NCI-H2227 (cell line): ENCODE results near the gene SPTLC1.
A peak's percentile ranks its signal among the peaks of the same experiment; 100 is the strongest.
"Not testable (repeated sequence)": the region's sequence is repeated elsewhere in the genome, so short reads cannot be mapped to it uniquely, and the experiment has no call there.

Source experiments
- DNase-seq: peaks from one replicate; lab custom pipeline; 2025; ENCODE audit not compliant: unreplicated experiment; lab: John Stamatoyannopoulos, UW

SPTLC1 gene, protein sequence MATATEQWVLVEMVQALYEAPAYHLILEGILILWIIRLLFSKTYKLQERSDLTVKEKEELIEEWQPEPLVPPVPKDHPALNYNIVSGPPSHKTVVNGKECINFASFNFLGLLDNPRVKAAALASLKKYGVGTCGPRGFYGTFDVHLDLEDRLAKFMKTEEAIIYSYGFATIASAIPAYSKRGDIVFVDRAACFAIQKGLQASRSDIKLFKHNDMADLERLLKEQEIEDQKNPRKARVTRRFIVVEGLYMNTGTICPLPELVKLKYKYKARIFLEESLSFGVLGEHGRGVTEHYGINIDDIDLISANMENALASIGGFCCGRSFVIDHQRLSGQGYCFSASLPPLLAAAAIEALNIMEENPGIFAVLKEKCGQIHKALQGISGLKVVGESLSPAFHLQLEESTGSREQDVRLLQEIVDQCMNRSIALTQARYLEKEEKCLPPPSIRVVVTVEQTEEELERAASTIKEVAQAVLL

DNA sequence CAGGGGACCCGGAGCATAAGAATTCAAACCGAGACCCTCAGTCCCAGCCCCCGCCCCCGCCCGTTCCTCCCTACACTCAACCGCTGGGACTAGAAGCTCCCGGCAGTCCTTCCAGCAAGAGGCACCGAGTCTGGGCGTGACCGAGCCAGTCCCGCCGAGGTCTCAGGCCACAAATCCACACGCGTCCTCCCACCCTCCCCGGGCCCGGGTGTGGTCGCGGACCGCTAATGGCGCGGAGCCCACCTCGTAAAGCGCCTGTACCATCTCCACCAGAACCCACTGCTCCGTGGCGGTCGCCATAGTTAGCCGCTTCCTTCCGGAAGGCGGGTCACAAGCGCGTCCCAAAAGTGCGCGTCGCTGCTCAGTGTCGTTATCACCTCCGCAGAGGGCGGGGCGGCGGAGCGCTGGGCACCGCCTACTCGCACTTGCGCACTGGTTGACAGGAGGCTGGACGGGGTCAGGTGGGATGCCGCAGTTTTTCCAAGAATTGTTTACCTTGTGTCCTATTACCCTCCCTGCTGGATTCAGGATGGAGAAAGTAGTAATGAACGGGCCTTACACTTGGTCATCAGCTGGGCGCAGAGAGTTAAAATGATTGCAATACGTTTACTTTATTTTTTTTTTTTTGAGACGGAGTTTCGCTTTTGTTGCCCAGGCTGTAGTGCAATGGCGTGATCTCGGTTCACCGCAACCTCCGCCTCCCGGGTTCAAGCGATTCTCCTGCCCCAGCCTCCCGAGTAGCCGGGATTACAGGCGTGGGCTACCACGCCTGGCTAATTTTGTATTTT lies at the start of gene SPTLC1:
TSS of gene SPTLC1 (minus strand) at position 343 of the 788 bp plus-strand sequence. CDS start at position 300, 43 bp downstream.
- DNase-seq, result peak; percentile 95

DNA sequence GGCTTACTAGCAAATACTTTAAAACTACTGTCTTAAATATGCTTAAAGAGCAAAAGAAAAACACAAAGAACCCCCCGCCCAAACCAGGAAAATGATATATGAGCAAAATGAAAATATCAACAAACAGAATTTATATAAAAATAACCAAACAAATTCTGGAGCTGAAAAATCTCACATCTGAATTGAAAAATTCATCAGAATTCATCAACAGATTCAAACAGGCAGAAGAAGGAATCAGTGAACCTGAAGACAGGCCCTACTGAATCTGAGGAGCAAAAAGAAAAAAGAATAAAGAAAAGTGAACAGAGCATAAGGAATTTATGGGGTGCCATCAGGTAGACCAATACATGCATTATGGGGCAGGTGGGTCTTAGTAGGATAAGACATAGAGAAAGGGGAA lies 49.8 kb upstream of the SPTLC1 start:
- DNase-seq, result no peak

DNA sequence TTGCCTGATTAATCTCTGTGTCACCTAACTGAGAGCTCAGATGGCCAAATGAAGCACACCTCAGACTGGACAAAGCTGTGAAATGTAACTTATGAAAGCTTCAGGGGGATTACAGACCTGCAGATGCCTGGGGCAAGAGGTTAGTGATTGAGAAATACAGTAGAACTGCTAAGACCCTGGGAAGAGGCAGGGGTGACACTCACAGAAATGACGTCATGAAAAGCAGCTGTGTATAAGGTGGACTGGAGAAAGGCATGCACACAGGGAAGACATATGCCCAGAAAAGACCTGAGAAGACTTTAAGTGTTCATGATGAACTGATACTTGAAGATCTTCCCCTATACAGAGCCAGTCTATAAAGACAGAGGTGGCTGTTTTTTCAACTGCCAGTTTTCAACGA lies 49.3 kb upstream of the SPTLC1 start:
- no peak for DNase-seq

DNA sequence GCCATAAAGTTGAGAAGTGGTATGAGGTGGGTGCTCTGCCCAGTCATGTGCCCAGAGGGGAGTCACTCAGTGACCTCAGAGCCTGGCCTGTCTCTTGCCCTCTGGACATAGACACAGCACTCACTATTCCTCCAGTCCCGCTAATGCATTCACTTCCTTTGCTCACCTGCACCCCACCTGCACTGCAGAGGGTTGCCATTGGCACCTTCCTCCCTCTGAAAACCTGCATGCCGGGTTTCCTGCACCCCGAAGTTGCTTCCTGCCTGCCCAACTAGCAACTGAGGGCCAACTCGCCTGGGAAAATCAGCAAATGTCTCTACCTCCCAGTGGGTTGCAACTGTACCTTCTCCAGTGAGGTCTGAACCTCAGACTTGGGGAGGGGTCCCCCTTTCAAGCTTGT lies 48.1 kb upstream of the SPTLC1 start:
- DNase-seq, result no peak

DNA sequence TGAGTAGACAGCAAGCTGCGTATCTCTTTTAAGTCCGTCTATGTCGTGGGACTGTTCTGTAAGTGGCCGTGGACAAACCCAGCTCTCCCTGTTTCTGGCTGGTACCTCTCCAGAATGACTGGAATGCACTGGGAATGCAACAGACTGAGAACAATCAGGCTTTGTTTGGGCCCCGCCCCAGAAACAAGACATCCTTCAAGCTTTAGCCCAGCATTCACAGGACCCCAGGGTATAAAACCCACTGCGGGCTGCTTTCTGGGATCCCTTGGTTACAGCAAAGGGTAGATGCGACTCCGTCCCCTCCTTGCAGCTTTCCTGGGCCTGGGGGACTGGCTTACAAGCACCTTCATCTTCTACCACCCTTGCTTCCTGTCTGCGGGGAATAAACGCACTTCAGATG lies 45.6 kb upstream of the SPTLC1 start:
- no peak for DNase-seq

DNA sequence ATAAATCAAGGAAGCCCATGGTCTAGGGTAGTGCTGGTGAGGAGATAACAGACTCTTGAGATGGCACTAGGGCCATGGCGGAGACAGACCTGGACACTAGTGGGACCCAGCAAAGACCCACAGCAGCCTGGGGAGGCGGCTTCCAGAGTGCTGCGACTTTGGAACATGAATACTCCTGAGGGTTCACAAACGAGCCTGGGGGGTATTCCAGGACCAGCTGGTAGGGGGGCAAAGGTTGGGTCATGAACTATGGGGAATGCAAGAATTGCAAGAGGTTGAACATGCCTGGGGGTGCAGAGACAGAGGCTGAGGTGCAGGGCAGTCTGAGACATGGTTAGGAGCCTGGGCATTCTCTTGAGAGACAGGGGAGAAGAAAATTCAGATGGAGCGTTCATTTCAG lies 43.8 kb upstream of the SPTLC1 start:
- no peak for DNase-seq

DNA sequence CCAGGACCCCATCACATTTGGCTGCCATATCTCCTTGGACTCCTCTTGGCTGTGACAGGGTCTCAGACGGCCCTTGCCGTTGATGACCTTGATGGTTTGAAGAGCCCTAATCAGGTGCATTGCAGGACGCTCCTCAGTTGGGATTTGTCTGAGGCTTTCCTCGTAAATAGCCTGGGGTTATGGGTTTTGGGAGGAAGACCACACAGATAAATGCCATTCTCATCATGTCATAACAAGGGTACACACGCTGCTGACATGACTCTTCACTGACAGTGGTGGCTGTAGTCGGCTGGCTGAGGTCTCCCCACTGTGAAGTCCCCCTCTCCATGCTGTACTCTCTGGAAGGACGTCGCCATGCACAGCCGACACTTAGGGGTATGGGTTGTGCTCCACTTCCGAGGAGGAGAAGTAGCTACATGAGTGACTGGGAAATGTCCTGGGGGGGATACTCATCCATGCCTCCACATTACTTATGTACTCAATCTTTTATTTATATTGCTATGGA lies 42.9 kb upstream of the SPTLC1 start:
- no peak for DNase-seq

DNA sequence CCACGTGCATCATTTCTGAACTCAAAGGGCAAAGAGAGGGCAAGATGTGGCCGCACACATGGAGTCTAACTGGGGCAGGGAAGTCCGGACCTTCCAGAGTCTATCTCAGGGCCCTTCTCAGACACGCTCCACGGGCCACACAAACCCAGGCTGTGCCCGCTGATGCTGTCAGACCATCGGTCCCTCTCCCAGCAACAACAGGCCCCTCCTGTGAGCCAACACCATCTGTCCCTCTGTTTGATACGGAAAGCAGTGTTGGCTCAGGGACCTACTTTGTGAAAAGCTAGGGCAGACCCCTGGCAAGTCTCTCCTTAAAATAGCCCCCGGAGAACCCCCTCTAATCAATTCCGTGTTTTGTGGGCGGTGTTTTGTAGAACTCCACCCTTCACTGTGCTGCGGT lies 40.5 kb upstream of the SPTLC1 start:
- DNase-seq, result not testable (repeated sequence)

DNA sequence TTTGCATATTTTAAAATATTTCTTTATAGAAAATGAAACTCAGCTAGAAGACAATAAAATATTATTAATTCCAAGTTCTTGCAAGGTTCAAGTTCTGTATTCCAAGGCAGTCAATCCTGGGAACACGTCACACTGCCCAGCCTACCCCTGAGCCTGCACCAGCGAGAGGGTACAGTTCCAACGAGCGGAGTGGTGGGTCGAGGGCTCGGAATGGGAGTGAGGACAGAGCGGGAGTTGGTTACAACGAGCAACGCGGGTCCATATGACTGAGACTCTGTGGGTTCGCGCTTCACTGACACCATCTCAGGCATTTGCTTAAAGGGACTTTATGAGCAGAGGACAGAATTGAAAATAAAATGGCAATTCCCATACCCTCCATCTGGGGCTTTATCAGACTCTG lies 40.0 kb upstream of the SPTLC1 start:
- DNase-seq, result no peak

DNA sequence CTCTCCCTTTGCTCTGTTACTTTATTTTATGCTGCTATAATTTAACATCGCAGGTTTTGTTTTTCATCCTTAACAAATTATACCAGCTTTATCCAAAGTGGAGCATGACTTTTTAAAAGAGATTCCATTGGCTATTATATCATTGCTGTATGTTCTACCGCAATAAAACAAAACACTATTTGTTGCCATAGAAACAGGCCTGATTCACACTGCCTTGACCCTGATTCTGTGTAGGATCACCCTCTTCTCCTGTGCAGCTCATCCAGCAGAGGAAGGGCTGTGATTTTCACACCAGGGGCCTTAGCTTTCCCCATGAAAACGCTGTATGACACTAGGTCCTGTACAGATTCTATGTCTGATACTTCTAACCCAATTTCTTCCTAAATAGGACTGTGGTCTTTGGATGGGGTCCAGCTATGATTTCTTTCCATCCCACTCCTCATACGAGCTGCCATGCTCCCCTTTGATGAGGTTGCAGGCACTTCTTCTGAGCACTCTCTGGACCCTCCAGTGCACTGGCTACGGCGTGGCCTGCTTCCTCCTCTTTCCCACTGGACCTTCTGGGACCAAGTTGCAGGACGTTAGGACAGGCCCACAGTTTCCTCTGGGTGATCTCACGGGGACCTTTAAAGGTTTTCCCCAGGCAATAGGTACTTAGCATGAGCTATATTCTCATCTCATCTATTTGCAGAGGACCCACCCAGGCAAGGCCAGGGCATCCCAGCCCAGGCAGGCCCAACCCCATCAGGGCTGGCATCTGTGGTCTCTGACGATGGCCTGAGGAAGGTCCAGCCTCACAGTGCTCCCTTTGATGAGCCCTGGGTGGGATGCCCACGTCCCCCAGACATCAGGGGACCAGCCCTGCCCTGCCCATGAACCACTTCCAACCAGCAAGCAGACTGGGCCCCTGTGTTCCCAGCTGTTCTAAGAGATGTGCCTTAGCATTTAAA lies 38.5 kb upstream of the SPTLC1 start:
- peak; percentile 72 for DNase-seq

DNA sequence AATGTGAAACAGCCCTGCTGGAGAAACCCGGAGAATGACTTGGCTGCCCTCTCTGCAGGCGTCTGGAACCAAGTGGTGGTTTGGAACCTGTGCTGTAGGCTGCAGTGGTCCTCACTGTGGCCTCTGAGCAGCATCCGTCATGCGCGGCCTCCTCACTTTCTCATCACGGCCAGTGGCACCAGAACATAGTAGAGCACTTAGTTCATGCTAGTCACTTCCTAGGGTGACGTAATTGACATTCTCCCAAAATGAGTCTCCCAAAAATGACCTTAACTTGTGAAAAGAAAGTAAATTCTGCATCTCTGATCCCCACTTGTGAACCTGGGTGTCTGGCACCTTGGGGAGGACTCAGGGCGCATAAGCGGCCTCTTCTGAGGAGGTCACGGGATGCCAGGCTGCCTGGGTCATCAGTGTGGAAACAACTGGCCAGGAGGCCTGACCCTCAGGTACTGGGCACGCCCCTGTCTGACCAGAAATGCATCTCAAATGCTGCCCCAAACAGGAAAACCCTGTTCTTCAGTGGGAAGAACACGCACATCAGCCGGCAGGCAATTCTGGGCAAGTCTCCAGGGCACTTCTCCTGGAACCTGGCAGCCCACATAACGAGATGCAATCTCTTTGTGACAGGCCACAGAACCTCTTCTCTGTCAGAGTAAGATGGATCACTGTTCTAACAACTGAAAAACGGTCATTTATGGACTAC lies 36.6 kb upstream of the SPTLC1 start:
- DNase-seq, result no peak

DNA sequence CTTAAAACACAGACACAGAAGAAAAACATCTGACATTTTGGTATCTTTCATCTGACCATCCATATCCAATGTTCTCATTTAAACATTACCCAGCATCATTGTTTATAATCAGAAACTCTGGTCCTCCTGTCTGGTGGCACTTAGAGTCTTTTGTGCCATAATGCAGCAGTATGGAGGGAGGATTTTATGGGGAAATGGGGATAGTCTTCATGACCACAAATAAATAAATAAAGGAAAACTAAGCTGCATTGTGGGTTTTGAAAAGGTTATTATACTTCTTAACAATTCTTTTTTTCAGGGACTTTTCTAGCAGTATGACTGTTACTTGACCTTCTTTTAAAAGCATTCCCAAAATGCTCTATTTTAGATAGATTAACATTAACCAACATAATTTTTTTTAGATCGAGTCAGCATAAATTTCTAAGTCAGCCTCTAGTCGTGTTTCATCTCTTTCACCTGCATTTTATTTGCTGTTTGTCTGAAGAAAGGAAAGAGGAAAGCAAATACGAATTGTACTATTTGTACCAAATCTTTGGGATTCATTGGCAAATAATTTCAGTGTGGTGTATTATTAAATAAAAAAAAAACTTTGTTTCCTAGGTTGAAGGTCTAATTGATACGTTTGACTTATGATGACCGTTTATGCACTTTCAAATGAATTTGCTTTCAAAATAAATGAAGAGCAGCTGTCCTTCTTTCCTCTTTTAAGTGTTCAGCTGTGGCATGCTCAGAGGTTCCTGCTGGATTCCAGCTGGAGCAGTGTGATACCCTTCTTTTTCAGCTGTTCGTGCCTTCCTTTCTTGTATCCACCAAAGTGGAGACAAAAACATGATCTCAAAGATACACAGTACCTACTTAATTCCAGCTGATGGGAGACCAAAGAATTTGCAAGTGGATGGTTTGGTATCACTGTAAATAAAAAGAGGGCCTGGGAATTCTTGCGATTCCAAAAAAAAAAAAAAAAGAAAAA lies 35.6 kb upstream of the SPTLC1 start:
- not testable (repeated sequence) for DNase-seq

DNA sequence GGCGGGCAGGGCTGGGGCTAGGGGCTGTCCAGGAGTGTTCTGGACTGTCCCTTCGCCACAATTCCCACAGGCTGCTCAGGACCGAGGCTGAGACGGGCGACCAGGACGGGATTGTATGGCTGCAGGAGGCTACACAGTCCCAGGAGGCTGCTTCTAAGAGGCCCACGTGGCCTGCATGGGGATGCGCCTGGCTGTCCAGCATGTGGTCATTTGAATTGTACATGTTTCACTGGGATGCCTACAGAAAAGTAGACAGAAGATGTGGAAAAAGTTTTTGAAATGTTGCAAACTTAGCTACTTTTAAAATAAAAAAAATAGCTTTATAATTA lies 32.6 kb upstream of the SPTLC1 start:
- DNase-seq, result no peak

DNA sequence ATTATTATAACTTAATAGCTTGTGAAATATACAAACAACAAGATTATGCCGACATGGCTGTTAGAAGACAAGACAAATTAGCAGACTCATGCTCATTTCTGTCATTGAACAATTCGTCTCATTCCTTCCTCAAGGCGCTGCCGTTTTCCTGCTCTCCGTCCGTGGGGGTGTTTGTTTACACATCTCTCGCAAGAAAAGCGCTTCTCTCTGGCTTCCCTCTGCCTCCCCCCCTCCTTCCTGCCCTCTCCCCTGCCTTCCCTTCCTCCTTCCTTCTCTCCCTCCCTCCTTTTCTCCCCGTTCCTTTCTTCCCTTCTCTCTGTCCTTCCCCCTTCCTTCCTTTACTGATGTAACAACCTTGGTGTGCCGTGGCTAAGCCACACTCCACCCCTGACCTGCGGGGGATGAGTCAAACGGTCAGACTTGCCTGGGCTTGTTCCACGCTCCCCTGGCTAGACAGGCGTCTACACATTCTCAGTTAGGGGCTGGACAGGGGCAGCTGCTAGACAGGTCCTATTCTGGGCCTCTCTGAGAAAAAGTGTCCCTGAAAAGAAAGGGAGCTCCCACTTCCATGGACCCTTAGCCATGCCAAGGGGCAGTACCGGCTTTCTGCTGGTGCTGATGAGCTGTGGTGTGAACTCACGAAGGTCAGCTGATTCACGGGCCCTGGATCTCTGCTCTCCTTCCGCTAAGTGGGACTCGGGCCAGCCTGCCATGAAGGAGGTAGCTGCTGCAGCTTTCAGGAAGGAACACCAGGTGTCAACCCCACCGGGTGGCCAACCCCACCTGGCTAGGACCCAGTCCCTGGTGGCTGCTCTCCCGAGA lies 32.0 kb upstream of the SPTLC1 start:
- peak; percentile 38 for DNase-seq

DNA sequence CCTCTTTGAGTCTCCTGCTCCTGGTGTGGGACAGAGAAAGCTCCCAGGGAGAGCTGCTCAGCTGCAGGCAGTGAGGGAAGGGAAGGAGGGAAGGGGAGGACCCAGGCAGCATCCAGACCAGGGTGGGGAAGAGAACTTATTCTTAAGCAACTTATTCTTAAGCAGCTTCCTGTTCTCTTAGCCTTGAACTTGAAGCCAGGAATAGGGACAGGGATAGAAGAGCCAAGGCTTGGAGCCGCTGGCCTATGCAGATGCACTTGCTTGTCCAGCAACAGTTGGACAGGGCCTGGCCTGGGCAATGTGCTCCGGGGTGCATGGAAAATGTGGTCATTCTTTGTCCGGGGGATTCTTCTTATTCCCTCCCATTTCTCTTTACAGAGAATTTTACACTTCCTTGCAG lies 31.4 kb upstream of the SPTLC1 start:
- no peak for DNase-seq

DNA sequence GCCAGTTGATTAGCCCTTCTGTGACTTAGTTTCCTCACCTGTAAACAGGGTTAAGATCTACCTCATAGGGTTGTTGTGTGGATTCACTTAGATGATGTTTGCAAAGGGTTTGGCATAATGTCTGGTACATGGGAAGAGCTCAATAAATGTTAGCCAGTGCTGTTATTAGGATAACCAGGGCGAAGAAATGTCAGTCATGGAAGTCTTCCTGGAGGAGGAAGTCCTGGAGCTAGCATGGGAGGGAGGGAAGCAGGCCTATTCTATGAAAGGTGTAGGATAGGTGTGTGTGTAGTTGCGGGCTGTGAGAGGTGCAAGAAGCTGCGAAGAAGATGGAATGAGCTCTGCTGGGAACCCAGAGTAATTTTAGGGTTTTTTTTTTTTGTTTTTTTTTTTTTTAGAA lies 30.6 kb upstream of the SPTLC1 start:
- not testable (repeated sequence) for DNase-seq

DNA sequence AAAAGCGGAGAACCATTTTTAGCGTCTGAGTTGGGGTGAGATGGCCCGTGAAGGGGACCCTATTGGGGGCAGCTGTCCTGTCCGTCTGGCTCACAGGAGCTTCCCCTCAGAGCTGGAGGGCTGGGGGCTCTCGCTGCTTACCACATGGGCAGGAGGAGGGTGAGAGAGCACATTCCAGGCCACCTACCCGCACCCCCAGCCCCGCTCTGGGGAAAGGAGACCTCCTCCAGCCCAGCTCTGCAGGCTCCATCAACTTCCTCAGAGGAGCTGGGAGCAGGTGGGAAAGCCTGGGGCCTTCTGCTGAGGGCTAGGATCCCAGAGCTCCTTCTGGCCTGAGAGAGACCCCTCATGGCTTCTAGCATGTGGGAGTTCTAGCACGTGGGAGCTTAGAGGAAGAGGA lies 27.1 kb upstream of the SPTLC1 start:
- no peak for DNase-seq
